ENCODE data around the gene CARTPT.

The CARTPT gene

DNA sequence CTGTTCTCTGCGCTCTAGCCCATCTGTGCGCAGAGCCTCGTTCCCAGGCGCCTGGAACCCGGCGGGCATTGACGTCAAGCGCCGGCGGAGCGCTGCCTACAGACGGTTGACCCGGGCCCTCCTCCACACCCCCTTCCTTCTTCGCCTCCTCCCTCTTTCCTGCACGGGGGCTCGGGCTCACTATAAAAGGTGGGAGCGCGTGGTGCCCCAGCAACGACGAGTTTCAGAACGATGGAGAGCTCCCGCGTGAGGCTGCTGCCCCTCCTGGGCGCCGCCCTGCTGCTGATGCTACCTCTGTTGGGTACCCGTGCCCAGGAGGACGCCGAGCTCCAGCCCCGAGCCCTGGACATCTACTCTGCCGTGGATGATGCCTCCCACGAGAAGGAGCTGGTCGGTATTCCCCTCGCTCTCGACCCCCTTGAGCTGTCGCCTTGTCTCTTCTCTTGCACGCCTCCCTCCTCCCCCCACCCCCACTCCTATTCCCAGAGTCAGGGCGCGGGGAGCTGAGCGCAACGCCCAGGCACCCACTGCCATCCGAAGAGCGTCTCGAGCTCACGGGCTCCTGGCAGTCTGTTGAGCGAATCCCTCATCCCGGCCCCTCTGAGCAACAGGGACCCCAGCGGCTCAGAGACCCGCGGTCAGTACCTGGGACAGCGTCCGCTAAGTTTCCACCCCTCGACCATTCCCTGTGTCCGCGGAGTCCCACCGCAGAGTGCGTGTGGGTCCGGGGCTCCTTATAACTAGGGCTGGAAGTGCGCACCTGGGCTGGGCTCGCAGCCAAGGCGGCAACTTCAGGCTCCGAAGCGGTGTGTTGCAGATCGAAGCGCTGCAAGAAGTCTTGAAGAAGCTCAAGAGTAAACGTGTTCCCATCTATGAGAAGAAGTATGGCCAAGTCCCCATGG, at the start of gene CARTPT:
Gene CARTPT (plus strand): TSS at position 213 of the 902 bp plus-strand sequence. CDS start 19 bp downstream, at position 232.
- DNase-seq (ENCODE audit: low read depth in 2 of 3, low spot score in 2 of 3) = no peak

DNA sequence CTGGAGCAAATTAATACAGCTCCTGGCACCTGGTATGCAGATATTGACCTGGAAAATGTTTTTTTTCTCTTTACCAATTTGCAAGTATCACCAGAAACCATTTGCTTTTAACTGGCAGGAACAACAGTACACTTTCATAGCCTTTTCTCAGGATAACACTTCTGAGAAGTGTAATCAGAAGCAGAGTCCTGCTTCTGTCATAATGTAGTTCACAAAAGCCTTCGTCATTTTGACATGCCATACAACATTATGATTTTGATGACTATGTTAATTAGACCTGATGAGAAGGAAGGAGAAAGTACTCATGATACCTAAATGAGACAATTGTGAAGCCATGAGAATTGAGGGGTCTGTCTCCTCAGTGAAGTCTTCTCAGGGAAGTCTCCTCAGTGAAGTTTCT, 41.1 kb upstream of the CARTPT start:
- DNase-seq (ENCODE audit: low read depth in 2 of 3, low spot score in 2 of 3) = no peak

DNA sequence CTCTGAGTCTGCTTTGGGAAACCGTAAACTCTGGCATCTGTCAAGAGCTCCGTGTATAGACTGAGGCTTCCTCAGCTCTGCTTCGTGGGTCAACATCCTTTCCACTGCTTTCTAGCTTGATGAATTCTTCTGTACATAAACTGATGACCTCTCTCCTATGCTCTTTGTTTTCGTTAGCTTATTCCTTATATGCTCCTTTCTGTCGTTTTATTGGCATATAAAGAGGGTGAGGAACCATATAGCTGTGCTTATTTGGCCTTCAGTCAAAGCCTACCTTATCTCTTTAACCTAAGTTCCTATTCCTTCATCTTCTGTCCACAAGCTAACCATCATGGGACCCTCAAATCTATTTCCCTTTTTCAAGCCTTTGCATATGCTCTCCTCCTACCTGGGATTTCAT, 39.4 kb upstream of the CARTPT start:
- no peak for DNase-seq (ENCODE audit: low read depth in 2 of 3, low spot score in 2 of 3)

DNA sequence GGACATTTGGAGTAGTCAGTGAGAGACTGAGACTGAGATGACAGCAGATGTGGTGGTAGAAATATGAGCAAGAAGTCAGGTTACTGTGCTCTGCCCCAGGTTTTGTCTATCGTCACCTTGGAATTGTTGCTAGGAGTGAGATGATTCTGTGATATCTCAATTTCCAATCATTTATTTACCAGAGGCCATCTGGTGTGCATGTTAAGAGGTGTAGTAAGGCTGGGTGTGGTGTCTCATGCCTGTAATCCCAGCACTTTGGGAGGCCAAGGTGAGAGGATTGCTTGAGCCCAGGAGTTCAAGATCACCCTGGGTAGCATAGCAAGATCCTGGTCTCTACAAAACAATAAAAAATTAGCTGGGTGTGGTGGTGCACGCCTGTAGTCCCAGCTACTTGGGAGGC, 38.6 kb upstream of the CARTPT start:
- no peak for DNase-seq (ENCODE audit: low read depth in 2 of 3, low spot score in 2 of 3)

DNA sequence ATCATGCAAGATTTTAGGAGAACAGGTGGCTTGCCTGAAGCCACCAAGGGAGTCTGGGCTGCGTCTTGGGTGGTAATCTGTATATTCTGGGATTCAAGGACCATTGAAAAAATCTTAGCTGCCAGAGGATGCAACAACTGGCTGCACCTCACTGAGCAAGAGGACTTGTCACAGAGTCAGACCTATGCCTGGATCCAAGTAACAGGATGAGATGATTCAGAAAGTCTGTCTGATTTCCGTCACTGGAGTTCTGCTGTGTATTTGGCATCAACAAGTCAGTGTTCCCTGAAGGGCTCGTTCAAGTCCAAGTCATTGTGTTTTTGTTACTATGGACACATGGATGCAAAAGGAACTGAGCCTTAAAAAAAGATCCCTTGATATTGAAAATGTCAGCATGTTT, 37.8 kb upstream of the CARTPT start:
- DNase-seq (ENCODE audit: low read depth in 2 of 3, low spot score in 2 of 3) = no peak

DNA sequence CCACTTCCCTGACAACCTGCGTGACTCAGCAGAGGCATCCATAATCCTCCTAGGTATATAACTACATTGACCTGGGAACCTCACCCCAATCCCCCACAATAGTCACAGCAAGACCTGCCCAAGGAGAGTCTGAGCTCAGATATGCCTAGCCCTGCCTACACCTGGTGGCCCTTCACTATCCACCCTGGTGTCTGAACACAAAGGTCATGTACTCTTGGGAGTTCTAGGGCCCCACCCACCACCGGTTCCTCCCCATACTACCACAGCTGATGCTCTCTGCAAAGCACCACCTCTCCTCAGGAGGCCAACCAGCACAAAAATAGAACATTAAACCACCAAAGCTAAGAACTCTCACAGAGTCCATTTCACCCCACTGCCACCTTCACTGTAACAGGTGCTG, 34.8 kb upstream of the CARTPT start:
- DNase-seq (ENCODE audit: low read depth in 2 of 3, low spot score in 2 of 3) = no peak

DNA sequence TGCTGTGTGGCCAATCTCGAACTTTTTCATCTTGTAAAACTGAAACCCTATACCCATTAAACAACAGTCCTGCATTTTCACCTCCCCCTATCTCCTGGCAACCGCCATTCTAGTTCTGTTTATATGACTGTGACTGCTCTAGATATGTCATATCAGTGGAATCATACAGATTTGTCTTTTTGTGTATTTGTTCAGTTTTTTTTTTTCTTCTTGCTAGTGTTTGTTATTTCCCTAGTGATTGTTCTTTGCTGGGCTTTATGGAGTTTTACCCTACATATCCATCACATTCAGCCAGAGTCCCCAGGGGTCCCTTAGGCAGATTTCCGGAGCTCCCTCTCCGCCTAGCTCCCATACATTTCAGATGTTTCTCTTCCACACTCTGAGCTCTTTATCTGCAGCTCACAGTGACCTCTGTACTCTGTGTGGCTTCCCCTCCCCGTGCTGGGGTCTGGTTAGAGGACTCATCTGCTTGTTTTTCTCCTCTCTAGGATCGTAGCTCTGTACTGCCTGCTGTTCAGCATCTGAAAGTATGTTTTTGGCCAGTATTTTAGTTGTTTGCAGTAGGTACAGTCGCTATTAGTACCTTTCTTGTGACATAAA, 25.1 kb upstream of the CARTPT start:
- DNase-seq (ENCODE audit: low read depth in 2 of 3, low spot score in 2 of 3) = no peak

DNA sequence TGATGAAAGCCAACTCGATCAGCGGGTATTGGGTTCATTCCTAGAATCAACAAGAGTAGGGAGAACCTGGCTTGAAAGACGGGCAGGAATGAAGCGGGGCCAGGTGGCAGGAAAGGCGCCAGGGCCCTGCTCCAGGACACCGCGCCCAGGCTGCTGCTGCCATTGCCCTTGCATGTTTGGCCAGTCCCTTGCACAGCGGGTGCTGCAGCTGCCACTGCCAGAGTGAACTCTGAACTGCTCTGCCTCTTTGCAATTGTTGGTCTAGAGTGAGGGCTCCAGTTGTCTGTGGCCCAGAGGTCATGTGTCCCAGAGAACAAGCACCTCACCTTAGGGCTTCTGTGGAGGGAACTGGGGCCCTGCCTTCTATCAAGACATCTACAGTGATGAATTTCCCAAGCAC, 24.0 kb upstream of the CARTPT start:
- DNase-seq (ENCODE audit: low read depth in 2 of 3, low spot score in 2 of 3) = no peak

DNA sequence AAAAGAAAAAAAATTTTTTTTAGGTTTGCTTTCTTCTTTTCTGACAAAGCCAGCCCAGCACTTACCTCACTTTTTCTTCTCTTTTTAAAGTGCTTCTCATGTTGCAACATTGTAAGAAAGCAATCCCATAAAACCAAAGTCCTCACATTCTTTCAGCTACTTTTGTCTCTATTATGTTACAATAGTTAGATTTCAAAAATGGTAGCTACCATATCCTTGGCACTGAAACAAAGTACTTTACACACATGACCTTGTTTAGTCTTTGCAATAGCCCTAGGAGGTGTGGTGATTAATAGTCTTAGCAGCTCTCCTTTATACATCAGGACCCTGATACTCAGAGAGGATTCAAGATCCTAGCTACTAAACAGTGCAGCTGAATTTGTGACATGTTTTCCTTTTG, 23.5 kb upstream of the CARTPT start:
- no peak for DNase-seq (ENCODE audit: low read depth in 2 of 3, low spot score in 2 of 3)

DNA sequence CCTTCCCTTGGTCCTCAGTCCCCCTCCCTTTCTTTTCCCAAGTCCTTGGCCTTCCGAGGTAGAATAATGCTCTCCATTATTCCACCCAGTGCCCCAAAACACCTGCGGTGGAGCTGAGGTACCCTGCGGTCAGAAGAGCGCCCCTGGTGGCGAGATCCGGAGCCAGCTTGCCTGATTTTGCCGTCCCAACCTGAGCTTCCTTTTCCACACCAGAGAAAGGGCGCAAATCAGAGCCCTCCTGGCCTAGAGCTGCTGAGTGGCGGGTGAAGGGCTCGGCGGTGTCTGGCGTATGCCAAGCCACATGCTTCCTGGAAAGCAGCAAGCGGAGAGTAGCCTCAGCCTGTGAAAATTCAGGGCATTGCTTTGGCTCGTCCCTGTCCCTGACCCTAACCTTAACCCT, 21.1 kb upstream of the CARTPT start:
- DNase-seq (ENCODE audit: low read depth in 2 of 3, low spot score in 2 of 3) = no peak

DNA sequence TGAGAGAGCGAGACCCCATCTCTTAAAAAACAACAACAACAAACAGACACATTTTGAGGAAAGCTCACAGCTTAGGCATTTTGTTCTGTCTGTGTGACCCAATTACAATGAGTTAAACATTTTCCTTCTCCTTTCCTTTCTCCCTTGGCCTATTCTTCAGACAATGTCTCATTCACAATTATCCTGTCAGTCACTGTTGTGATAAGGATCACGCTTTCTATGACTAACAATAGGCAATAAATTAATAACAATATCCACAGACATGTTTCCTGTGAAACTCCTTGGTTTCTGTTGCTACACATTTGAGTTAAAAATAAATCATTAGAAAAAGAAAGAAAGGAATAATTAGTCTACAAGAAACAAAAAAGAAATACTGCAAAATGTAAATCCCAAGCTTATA, 19.8 kb upstream of the CARTPT start:
- DNase-seq (ENCODE audit: low read depth in 2 of 3, low spot score in 2 of 3) = no peak

DNA sequence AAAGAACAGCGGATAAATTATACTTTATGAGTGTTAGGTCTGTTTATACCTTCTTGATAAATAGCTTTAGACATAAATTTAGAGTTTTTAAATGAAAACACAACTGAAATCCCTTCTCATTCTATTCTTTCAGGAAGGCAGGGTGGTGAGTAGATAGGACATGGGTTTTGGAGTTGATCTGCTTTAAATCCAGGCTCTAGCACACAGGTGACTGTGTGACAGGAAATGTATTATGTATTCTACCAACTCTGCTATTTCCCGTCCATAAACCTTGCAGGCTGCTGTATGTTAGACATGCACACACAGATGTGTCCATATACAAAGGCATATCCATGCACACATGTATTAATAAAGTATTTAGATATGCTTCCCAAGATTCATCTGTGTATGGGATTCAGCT, 19.3 kb upstream of the CARTPT start:
- no peak for DNase-seq (ENCODE audit: low read depth in 2 of 3, low spot score in 2 of 3)

DNA sequence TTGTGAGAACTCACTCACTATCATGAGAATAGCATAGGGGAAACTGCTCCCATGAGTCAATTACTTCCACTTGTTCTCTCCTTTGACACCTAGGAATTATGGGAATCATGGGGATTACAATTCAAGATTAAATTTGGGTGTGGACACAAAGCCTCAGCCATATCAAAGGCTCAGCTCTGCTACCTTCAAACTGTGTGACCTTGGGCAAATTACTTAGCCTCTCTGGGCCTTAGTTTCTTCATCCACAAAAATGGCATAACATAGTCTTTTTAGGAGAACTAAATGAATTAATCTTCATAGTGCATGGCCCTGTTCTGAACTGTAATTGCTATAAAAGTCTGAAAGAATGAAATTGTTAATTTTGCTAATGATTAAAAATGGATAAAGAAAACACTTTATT, 18.3 kb upstream of the CARTPT start:
- DNase-seq (ENCODE audit: low read depth in 2 of 3, low spot score in 2 of 3) = no peak

DNA sequence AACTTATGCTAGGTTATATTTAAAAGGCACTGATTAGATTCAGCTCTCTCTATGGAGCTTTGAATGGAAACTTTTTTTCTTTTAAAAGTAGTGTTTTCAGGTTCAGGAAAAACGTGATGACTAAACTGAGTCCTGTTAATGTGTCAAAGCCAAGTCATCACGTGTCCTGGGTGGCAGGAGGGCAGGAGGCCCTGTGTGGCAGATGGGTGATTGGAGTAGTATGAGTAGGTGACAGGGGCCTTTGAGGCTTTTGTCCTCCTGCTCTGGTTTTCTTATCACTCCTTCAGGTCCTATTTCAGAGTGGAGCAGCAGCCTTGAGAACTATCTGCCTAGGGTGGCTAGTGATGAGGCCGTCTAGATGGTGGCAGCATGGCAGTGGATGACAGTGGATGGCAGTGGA, 17.7 kb upstream of the CARTPT start:
- no peak for DNase-seq (ENCODE audit: low read depth in 2 of 3, low spot score in 2 of 3)

DNA sequence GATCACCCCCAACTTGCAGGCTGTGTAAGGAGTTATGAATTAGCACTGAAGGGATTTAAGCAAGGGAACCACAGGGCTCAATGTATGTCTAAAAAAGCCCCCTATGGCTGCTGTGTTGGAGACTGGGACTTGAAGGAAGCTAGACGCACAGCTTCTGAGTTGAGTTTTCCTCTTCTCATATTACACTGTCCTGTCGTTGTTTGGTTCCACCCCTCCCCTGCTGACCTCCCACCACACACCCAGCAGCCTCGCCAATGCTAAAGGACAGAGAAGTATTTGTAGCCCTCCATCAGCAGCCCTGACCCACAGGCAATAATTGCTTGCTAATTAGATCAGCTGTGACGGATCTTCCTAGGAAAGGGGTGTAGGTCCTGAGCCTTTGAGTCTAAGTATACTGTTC, 15.1 kb upstream of the CARTPT start:
- DNase-seq (ENCODE audit: low read depth in 2 of 3, low spot score in 2 of 3) = no peak

DNA sequence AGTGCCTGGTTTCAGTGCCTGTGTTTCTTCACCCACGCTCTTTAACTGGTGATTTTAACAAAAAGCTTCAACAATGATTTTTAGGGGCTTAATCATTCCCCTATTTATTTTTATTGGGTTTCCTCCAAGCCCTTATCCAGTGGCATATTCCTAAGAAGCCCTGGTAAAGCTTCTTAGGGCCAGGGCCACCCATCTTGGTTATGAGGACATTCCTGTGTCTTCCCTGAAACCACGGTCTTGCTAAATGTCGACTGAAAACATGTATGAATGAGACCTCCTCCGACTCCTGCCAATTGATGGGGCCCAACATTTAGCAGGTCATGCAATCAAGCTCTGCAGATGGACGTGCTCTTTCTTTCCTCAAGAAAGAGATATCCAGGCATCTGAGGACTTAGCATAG, 13.7 kb upstream of the CARTPT start:
- no peak for DNase-seq (ENCODE audit: low read depth in 2 of 3, low spot score in 2 of 3)

DNA sequence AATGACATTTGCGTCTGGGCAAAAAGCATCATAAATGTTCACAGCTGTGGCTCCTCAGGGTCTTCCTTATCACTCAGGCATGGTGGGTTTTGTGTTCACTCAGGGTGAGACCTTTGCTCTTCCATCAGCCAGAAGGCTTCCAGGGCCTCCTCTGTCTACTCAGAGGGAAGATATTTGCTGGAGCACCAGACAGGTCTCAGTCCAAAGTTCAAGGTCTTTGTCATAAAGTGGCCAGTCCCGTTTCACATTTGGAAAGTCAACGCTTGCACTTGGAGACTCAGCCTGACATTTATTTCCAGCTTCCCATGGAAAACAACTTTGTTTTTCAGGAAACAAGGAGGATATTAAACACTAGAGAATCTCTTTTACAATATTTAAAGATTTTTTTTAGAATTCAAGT, 12.2 kb upstream of the CARTPT start:
- DNase-seq (ENCODE audit: low read depth in 2 of 3, low spot score in 2 of 3) = no peak

DNA sequence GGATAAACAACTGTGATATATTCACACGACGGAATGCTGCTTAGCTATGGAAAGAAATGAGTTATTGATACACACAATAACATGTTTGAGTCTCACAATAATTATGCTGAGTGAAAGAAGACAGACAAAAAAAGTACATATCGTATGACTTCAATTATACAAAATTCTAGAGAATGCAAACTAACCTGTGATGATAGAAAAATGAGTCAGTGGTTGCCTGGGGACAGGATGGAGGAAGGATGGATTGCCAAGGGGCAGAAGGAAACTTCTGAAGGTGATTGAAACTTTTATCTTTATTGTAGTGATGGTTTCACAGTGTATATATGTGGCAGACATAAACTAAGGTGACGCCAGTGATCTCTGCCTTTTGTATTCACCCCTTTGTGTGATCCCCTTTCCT, 7.5 kb upstream of the CARTPT start:
- DNase-seq (ENCODE audit: low read depth in 2 of 3, low spot score in 2 of 3) = no peak

DNA sequence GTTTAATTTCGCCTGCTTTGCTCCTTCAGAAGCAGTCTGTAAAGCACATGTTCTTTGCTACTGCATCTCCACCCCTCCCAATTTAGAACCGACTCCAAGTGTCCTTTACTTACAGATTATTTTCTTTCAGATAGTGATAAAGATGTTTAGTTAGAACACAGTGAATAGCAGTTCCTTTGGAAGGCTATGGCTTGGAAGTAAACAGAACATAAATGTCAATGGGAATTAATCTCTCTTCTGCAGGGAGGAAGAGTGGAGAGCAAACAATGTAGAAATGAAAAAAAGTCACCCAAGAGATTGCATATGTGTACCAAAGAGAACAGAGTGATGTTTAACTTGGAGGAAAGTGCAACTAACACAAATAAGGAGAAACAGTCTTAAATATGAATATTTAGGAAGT, 4.2 kb upstream of the CARTPT start:
- DNase-seq (ENCODE audit: low read depth in 2 of 3, low spot score in 2 of 3) = no peak

DNA sequence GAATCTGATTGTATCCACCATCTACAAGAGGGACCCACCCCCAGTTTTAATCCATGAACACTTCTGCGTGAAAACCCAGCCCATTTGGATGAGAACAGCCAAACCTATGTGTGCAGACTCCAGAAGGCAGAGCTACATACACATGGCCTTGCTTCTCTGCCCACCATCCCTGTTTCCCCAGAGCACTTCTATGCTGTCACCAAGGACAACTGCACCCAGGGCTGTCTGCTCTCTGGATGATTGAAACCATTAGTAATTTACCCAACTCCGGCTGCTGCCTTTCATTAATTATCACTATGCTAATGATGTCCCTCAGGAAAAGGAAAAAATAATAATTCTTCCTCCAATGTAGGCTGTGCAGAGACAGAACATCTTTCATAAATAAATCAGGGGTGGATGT, 8.9 kb downstream of the CARTPT start:
- DNase-seq (ENCODE audit: low read depth in 2 of 3, low spot score in 2 of 3) = no peak

DNA sequence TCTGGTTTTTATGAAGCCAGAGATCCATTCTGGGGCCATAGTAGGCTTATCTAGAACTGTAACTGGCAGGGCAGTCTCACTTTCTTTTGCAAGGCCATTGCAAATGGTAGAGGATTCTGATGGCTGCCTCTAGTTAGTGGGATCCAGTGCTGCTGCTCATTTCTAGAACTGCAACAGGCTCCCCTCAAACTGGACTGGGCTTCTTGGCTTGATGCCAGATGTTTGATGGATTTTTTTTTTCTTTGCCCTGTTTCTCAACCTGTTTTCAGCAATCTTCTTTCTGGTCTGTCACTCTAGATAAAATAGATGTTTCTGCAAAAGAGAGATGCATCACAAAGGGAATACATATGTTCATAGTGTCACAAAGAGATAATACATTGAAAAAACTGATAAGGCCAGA, 11.9 kb downstream of the CARTPT start:
- DNase-seq (ENCODE audit: low read depth in 2 of 3, low spot score in 2 of 3) = no peak

DNA sequence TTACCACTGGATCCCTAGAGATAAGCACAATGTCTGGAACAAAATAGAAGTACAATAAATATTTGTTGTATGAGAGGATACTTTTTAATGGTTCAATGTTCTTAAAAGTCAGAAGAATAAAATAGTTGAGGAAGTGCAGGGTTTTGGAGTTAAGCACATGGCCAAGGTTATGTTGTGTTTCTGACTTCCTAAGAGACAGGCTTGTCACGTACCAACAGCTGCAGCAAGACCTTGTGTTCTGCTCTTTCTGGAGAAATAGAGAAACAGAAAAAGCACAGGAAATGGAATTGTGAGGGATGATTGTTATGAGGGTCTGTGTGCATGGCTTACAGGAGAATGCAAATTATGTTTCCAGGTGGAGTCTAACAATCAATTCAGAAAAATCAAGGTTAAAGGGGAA, 12.9 kb downstream of the CARTPT start:
- DNase-seq (ENCODE audit: low read depth in 2 of 3, low spot score in 2 of 3) = no peak

DNA sequence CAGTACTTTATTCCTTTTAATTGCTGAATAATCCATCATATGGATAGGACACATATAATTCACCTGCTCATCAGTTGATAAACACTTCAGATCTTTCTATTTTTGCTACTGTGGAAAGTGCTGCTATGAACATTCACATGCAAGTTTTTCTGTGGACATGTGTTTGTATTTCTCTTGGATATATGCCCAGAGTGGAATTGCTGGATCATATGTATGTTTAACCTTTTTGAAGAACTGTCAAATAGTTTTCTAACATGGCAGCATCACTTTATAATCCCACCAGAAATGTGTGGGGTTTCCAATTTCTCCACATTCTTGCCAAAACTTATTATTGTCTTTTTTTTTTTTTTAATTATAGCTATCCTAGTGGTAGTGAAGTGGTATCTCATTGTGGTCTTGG, 15.1 kb downstream of the CARTPT start:
- no peak for DNase-seq (ENCODE audit: low read depth in 2 of 3, low spot score in 2 of 3)

Data from activated CD8-positive, alpha-beta memory T cell treated with anti-CD3 and anti-CD28 coated beads for 48 hours (primary cell).